NK-92 (cell line): ENCODE data around the gene SKI.
"Not testable (repeated sequence)": the region's sequence is repeated elsewhere in the genome, so short reads cannot be mapped to it uniquely, and the experiment has no call there.

Source experiments
- DNase-seq: peaks from one replicate; lab custom pipeline; 2025; ENCODE audit not compliant: unreplicated experiment; lab: John Stamatoyannopoulos, UW

SKI gene

DNA sequence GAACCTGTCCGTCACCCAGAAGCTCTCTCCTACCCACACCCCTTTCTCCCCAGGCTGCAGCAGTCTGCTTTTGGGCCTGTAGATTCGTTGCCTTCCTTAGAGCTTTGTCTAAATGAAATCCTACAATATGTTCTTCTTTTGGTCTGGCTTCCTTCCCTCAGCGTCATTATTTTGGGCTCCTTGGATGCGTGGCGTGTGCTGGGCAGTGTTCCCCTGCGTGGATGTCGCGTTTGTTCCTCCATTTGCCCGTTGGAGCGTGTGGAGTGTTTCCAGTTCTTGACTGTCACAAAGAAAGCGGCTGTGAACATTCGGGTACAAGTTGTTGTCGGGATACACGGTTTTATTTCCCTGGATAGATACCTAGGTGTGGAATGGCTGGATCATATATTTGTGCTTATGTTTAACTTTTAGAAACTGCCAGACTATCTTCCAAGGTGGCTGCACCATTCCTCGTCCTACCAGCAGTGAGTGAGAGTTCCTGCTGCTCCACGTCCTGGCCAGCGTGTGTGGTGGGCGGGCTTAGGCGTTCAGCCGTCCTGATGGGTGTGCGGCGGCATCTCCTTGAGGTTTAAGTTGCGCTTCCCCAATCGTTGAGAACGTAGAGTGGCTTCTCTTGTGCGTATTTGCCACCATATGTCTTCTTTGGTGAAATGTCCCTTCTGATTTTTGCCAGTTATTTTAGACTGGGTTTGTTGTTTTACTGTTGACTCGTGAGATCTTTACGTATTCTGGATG lies 31.7 kb downstream of the SKI start:
- DNase-seq: no peak

DNA sequence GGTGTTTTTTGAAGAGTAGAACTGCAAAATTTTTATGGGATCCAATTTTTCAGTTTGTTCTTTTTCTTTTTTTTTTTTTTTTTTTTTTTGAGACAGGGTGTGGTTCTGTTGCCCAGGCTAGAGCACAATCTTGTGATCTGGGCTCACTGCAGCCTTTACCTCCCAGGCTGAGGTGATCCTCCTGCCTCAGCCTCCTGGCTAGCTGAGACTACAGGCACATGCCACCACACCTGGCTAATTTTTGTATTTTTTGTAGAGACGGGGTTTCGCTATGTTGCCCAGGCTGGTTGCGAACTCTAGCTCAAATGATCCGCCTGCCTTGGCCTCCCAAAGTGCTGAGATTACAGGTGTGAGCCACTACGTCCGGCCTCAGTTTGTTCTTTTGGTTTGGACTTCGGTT lies 32.4 kb downstream of the SKI start:
- not testable (repeated sequence) for DNase-seq

DNA sequence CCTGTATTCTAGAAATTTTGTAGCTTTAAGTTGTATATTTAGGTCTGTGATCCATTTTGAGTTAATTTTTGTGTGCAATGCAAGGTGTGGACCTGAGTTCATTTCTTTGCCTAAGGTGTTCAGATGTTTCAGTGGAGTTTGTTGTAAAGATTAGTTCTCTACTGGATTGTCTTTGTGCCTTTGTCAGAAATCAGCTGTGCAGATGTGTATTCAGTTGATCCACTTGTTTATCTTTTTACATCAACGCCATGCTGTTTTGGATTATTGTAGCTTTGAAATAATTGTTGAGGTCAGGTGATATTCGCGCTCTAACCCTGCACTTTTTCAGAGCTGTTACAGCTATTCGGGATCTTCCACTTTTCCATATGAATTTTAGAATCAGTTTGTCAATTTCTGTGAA lies 32.8 kb downstream of the SKI start:
- no peak for DNase-seq

DNA sequence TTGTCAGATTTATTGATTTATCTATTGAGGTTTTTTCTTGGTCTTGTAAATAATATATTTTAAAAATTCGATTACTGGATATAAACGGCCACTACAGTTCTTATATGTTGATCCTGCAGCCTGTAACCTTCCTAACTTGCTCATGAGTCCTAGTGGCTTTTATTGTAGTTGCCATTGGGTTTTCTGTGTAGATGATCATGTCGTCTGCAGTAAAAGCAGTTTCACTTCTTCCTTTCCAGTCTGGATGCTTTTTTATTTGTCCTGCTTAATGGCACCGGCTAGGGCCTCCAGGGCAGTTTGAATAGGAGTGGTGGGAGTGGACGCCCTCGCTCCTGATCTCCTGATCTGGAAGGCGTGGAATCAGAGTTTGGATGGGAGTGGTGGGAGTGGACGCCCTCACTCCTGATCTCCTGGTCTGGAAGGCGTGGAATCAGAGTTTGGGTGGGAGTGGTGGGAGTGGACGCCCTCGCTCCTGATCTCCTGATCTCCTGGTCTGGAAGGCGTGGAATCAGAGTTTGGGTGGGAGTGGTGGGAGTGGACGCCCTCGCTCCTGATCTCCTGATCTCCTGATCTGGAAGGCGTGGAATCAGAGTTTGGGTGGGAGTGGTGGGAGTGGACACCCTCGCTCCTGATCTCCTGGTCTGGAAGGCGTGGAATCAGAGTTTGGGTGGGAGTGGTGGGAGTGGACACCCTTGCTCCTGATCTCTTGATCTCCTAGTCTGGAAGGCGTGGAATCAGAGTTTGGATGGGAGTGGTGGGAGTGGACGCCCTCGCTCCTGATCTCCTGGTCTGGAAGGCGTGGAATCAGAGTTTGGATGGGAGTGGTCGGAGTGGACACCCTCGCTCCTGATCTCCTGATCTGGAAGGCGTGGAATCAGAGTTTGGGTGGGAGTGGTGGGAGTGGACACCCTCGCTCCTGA lies 33.6 kb downstream of the SKI start:
- not testable (repeated sequence) for DNase-seq

DNA sequence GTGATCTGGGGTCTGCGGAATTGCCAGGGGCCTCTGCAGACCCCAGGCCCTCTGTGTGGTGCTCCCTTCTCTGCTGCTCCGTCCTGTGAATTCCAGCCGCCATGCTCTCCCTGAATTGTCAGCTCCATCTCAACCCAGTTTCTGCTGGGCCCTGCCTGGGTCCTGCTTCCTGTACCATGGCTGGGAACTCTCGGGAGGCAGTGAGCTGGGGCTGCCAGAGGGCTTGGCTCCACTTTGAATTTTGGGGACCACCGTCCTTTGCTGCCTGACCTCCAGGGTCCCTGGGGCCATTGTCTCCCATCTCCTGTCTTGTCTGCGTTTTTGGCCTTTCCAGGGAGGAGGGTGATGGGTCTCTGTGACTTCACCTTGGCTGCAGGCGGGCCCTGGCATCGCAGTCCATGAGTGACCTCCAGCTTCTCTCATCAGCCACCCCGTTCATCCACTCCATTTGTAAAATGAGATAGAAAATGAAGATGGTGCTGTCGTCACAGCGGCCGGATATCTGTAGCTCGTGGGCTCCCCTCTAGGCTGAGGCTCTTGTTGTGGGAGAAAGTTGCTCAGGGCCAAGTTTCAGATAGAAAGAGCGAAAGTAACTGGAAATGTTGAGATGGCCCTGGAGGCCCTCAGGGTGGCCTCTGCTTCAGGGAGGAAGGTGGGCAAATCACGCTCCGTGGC lies 38.3 kb downstream of the SKI start:
- no peak for DNase-seq

DNA sequence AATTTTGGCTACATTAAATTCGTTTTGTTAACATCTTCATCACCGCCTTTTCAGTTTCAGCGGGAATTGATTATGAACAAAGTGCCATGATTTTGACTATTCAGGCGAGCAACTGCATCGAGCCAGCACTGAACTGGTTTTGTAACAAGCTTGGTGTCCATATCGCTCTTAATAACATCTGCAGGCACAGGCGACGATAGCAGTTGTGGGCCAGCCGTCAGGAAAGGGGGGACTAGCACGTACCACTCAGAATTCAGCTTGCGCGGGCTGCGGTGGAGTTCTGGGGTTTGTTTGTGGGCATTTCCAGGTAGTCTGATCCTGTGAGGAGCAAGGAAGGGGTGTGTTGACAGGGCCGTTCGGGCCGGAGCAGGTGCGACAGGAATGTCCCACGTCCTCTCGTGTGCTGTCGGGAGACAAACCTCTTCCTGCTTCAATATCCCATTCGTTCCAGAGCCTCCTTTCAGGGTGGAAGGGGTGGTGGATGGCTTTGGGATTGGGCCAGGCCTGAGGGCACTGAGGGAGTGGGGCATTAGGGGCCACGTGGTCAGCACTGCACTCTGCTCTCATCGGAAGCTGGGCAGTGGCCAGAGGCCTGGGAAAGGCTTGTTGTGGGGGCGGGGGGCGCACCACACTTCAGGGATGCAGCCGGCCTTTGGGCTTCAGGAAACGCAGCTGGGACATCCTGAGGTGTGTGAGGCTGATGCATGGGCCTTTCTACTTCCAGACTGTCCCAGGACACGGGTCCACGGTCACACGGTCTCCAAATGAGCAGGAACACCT lies 39.1 kb downstream of the SKI start:
- DNase-seq: no peak

DNA sequence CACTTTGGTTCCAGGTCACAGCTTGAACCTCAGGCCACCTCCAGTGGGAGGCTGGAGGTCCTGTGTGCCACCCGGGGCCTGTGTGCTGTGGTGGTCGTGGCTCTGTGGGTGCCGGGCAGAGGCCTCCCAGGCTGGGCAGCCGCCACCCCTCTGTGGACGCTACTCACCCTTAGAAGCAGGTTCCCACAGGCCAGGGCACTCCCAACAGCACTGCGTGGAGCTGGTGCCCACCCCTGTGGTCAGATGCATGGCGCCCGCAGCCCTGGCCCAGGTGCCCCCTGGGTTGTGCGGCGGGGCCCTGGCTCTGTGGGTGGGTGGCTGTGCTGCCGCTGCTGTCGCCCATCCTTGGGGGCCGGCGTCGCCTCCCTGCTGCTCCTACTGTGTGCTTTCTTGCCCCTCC lies 39.7 kb downstream of the SKI start:
- DNase-seq: no peak

DNA sequence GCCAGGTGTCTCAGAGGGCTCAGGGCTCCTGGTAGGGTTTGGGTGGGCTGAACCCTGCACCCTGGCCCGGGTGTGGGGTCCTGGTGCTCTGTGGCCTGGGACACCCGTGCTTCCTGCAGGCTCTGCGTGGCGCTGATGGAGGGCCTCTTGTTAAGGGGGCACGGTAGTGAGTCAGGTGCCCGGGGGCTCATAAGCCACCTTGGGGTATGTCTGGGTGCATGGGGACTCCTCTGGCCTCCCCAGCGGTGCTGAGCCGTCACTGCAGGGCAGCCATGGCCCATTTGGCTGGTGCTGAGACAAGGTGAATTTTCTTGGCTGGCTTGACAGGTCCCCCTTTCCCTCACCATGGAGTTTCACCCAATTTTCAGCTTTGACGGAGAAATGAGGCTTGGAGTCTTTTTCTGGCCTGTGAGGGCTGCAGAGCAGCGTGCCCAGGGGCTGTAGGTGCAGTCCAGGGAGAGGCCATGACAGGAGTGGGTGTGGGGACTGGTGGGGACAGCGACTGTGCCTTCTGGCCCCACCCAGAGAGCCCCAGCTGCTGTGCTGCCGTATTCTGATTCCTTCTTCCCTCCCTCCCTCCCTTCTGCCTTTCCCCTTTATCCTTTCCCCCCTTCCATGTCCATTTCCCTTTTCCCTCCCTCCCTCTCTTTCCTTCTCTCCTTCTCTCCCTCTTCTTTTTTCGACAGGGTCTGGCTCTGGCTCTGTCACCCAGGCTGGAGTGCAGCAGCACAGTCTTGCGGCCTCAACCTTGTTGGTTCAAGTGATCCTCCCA lies 40.4 kb downstream of the SKI start:
- no peak for DNase-seq

DNA sequence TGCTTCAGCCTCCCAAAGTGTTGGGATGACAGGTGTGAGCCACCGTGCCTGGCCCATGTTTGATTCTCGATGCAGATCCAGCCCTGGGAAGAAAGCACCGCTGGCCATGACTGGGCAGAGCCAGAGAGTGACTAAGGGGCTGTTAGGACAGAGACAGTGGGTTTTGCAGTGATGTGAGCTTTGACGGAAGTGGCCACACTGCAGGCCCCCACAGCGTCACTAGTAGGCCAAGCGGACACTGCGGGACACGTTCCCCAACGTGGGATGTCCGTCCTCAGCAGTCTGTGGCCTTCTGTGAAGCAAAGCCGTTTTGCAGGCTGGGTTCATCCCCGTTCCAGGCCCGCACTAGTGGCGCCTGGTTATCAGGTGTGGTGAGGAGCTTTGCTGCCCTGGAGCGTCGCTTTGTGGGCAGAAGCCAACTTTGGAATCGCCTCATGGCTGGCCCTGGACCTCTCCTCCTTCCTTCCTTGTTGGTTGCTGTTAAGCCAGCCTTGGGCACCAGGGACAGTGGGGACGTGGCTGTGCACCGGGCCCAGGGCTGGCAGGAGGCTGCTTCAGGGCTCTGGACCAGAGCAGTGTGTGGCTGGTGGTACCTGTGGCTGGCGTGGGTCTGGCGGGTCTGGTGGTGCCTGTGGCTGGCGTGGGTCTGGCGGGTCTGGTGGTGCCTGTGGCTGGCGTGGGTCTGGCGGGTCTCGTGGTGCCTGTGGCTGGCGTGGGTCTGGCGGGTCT lies 41.2 kb downstream of the SKI start:
- DNase-seq: no peak

DNA sequence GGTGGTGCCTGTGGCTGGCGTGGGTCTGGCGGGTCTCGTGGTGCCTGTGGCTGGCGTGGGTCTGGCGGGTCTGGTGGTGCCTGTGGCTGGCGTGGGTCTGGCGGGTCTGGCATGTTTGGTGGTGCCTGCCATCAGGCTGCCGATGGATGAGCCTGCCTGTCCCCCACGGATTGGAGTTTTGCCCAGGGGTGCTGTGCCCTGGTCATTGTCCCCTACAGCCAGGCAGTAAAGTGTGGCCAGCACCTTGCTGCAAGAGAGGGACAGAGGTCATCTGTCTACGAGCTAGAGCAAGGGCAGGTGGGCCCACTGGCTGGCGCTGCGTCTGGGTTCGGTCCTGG lies 41.8 kb downstream of the SKI start:
- DNase-seq: no peak

DNA sequence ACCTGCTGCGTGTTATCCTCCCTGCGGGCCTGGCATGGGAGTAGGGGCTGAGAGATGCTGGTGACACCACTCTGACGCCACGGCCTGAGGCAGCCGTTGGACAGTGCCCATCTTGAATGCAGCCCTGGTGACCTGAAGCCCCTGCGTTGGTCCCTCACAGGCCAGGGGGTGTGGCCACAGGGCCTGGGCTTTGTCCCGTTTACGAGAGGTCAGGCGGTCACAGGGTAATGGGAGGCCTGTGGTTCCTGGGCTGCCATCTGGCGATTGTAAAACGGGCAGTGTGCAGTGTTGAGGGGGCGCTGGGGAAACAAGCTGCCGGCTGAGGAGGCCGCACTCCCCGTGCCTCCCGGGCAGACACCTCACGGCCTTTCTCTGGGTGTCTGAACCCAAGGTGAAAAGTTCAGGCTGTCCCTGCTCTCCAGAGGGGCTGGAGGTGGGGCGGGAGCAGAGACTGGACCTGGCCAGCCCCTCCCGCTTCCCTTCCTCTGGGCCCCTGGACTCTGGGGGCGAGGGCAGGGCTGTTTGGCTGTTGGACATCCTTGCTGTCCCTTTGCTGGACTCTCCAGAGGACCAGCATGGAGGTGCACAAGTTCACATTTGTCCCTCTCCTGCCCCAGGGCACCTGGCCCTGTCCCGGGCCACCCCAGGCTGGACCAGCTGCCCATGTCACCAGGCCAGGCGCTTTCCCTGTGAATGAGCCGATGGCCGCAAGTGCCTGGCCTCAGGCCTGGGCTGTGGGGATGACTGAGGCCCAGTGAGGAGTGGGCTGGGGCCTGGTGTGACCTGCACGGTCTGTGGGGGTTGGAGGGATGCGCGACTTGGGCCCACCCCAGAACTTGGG lies 42.4 kb downstream of the SKI start:
- DNase-seq: no peak

DNA sequence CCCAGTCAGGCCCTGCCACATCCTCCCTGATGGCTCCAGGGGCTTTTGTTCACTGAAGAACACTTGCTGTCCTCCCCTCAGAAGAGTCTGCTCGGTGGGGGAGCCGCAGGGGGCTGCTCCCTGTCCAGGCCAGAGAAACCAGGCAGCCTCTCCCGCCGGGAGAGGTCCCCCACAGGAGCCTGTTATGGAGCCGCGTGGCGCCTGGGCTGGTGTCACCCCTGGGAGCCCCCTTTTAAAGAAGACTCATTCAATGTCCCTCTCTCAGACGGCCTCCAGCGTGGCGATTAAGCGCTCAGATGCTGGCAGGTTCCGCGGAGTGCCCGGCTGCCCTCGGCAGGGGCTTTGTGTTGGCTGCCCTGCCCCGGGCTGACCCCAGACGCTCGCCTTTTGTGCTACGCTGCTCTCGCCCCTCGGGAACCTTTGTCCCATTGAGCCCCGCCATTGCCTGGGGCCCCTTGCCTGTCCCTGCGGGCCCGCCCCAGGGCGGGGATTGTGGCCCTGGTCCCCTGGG lies 43.1 kb downstream of the SKI start:
- no peak for DNase-seq

DNA sequence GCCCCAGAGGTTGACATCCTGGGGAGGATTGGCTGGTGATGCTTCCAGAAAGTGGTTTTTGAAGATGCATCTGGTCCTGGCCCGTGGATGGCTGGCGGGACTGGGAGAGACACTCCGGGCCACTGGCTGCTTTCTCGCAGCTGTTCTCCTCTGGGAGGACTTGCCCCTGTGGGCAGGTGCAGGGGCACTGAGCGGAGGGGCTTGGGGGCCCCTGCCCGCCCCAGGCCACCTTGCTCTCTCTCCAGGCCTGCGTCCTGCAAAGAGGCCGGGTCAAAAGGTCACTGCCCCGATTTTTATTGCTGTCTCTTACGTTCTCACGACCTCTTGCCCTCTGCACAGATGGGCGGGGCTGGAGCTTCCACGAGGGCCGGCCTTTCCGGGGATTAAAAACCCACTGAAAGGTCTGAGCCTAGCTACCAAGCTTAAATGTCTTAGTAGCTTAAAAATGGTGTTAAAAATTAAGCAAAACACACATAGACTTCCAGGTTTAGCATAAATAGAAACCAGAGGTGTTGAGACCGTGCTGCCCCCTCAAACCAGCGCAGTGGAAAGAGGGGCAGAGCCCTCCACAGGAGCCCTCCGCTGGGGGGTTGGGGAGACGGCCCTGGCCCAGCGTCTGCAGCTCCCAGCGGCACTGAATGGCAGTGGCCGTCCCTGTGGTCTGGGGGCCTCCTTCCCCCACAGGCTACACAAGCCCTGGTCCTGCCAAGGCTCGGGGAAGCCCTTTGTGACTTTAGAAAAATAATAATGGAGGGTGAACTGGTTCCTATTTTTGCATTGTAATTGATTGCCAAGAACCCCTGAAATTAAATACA lies 43.9 kb downstream of the SKI start:
- DNase-seq: no peak

DNA sequence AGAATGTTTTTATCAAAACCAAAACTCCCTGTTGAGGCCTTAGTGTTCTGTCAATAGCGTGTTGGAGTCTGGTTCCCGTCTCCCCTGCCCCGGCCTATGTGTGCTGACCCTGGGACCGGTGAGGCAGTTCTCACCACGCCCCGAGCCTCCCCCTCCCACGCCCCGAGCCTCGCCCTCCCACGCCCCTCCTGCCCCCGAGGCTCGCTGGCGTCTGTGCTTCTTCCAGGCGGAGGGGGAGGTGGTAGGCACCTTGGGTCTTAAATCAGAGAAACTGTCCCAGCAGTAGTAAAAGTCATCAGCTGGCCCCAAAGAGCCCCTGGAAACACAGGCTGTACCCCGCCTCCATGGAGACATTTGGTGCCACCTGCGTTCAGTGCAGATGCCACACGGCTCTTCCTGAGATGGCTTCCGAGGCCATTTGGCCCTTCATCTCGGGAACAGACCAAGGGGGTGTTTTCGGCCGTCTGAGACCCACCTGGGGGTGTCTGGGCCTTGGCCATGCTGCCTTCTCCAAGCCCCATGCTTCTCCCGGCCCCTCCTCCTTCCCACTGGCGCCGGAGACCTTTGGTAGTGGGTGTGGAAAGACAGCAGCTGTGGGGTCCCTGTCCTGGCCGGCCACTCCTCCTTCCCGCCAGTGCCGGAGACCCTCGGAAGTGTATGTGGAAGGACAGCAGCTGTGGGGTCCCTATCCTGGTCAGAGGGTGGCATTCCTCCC lies 44.7 kb downstream of the SKI start:
- DNase-seq: no peak

DNA sequence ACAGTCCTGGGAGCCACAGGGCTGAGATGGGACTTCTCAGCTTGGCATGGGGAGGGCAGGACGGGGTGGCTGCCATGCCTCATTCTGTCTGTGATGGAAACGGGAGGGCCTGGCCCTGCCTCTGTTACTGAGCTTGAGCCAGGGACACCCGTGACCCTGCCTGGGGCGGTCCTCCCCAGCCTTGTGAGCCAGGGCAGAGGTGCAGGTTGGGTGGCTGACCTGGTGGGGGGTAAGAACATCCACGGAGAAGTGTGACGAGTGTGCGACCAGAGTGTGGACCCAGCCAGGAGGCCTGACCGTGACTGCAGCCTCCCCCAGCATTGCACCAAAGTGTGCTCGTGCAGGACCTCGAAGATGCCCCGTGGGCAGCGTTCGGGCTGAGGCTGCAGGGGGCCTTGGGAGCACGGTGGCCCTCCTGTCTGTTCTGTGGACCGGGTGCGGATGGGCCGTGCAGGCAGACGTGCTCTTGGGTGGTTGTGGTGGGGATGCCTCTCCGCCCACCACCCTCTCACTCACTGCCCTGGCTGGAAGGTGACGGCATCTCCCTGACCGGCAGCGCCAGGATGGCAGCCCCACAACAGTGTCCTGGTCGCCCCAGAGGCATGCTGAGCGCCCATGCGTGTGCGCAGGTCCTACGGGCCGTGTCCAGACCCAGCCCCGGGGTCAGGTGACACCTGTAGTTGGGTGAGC lies 45.4 kb downstream of the SKI start:
- DNase-seq: no peak

DNA sequence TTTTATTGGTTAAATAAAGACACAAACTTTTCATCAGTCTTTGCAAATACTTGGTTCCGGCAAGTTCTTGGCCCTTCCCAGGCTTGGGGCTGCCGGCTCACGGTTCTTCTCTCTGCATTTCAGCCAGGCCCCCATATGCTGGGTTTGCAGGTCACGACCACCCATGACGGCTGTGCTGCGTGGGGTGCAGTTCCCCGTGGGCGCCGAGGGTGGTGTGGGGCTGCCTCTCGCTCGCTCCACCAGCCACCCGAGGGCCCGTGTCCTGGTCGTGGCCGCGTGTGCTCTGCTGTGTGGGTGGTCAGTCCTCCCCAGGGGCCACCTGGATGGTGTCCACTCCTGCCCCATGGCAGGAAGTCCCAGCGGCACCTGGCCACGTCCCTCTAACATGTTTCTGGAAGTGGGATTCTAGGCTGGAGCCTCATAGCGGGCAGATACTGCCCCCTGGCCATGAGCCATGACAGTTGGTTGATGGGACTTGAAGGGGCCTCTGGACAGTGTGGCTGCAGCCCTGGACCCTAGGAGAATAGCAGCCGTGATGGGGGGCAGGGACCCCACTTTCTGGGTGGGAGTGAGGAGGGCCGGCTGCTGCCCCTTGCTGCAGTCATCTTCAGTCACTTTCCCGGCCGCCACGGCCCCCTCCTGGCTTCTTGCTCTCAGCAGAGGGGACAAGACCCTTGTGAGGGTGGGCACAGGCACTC lies 46.3 kb downstream of the SKI start:
- no peak for DNase-seq
